GM21528 (cell line): ENCODE measurements around the gene SH3RF2.
A peak's percentile ranks its signal among the peaks of the same experiment; 100 is the strongest.
"Not testable (repeated sequence)": the region's sequence is repeated elsewhere in the genome, so short reads cannot be mapped to it uniquely, and the experiment has no call there.

Experiments
- ATAC-seq: cut with Tn5 transposase; IDR thresholded peaks from one replicate; pipeline ENCODE4 v1.9.1; 2021; ENCODE audit warnings: mild to moderate bottlenecking, moderate library complexity; ENCODE audit not compliant: unreplicated experiment, low FRiP score

Gene SH3RF2

GRCh38 chr5:146072595-146072994 lies 136.2 kb downstream of the SH3RF2 start:
- ATAC-seq, result no peak

- ATAC-seq, result no peak
Measured at GRCh38 chr5:146073239-146073900, 137.0 kb downstream of the SH3RF2 start.

GRCh38 chr5:146076028-146076427 lies 139.7 kb downstream of the SH3RF2 start:
- ATAC-seq, result no peak

- ATAC-seq, result no peak
Measured at GRCh38 chr5:146076455-146076854, 140.1 kb downstream of the SH3RF2 start.

- ATAC-seq, result no peak
Measured at GRCh38 chr5:146078566-146078965, 142.2 kb downstream of the SH3RF2 start.

- ATAC-seq, result no peak
Measured at GRCh38 chr5:146079695-146080373, 143.5 kb downstream of the SH3RF2 start.

GRCh38 chr5:146081556-146081955 lies 145.2 kb downstream of the SH3RF2 start:
- ATAC-seq, result no peak

- peak; percentile 94 for ATAC-seq
Measured at GRCh38 chr5:146082798-146083197, 146.4 kb downstream of the SH3RF2 start.

- no peak for ATAC-seq
Measured at GRCh38 chr5:146084376-146084775, 148.0 kb downstream of the SH3RF2 start.

- ATAC-seq, result no peak
Measured at GRCh38 chr5:146088098-146088497, 151.7 kb downstream of the SH3RF2 start.

GRCh38 chr5:146089287-146089686 lies 152.9 kb downstream of the SH3RF2 start:
- ATAC-seq, result no peak

GRCh38 chr5:146091881-146092280 lies 155.5 kb downstream of the SH3RF2 start:
- no peak for ATAC-seq

- ATAC-seq, result no peak
Measured at GRCh38 chr5:146098047-146098446, 161.7 kb downstream of the SH3RF2 start.

- no peak for ATAC-seq
Measured at GRCh38 chr5:146101646-146102045, 165.3 kb downstream of the SH3RF2 start.

- no peak for ATAC-seq
Measured at GRCh38 chr5:146103594-146103993, 167.2 kb downstream of the SH3RF2 start.

- no peak for ATAC-seq
Measured at GRCh38 chr5:146105477-146105876, 169.1 kb downstream of the SH3RF2 start, which contains the start of gene PLAC8L1. TSS of gene PLAC8L1 (minus strand) at chr5:146105577. CDS start at chr5:146104311, 1,266 bp downstream.

- ATAC-seq, result no peak
Measured at GRCh38 chr5:146107901-146108300, 171.5 kb downstream of the SH3RF2 start.

- not testable (repeated sequence) for ATAC-seq
Measured at GRCh38 chr5:146108870-146109269, 172.5 kb downstream of the SH3RF2 start.

GRCh38 chr5:146109379-146109778 lies 173.0 kb downstream of the SH3RF2 start:
- no peak for ATAC-seq

GRCh38 chr5:146111409-146111808 lies 175.0 kb downstream of the SH3RF2 start:
- ATAC-seq, result no peak

- no peak for ATAC-seq
Measured at GRCh38 chr5:146112476-146112875, 176.1 kb downstream of the SH3RF2 start.
